K562 (cell line): Measurements from ENCODE around the gene ARHGAP15.

ENCODE experiments used
- CBX5 ChIP-seq: IDR thresholded peaks from 2 replicates; pipeline ENCODE4 v1.6.1; 2014; ENCODE audit warnings: low read depth, borderline replicate concordance
- SIN3A ChIP-seq, 2 experiments: fragments of 150-350 bp in 1 of 2; IDR thresholded peaks; 2 replicates each; pipeline ENCODE4 v1.6.1; 2011 to 2016; ENCODE audit warnings: borderline replicate concordance in 2 of 2, low read depth in 2 of 2, low read length in 2 of 2, mild to moderate bottlenecking in 2 of 2, moderate library complexity in 2 of 2; ENCODE audit not compliant: control insufficient read depth in 1 of 2
- TRIM24 ChIP-seq, 2 experiments: fragments of 450-650 bp; IDR thresholded peaks; 2 replicates each; pipeline ENCODE4 v1.6.1; 2016
- ZNF589 ChIP-seq: fragments of 200-800 bp; sonication (Bioruptor generic); IDR thresholded peaks from 2 replicates; pipeline ENCODE4 v1.6.1; 2016; ENCODE audit warnings: low read depth, missing genetic modification characterization, missing compliant biosample characterization

DNA sequence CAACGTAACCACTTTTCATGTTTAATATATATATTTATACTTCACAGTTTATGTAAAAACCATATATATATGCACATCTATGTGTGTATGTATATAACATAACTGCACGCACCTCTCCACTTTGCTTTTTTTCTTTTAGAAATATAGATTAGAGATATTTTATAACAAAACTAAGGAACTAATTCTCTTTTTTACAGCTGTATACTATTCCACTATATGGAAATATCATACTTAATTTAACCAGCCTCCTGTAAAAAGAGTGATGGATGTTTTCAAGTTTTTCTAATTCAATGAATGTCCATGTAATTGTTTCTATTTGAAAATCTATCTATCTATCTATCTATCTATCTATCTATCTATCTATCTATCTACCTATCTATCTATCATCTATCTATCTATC, 4.6 kb downstream of the ARHGAP15 start:
- TF ChIP-seq ZNF589 (CRISPR knock-in tag) (no peak), SIN3A (IDR thresholded peaks at IDR 0.05; ENCODE audit: borderline replicate concordance in 2 of 2, control insufficient read depth in 1 of 2, low read depth in 2 of 2, low read length in 2 of 2) (no peak), TRIM24 (IDR thresholded peaks at IDR 0.05) (no peak), CBX5 (no peak)
